Rectal smooth muscle tissue (tissue), 1 donor: ENCODE data around the gene PNP.
"Not testable (repeated sequence)": the region's sequence is repeated elsewhere in the genome, so short reads cannot be mapped to it uniquely, and the experiment has no call there.

Experiments
- H3K27ac ChIP-seq: one replicate; pipeline ENCODE4 v1.7.0; 2013; ENCODE audit warnings: low read depth, low read length, inconsistent platforms
- H3K27me3 ChIP-seq: one replicate; pipeline ENCODE4 v1.7.0; 2013; ENCODE audit warnings: low read length; ENCODE audit not compliant: control insufficient read depth, insufficient read depth
- H3K36me3 ChIP-seq: one replicate; pipeline ENCODE4 v1.7.0; 2013; ENCODE audit warnings: low read length; ENCODE audit not compliant: control insufficient read depth, insufficient read depth
- H3K4me1 ChIP-seq: one replicate; pipeline ENCODE4 v1.7.0; 2013; ENCODE audit warnings: low read length; ENCODE audit not compliant: control insufficient read depth, insufficient read depth
- H3K4me3 ChIP-seq: one replicate; pipeline ENCODE4 v1.7.0; 2013; ENCODE audit warnings: low read length
- H3K9ac ChIP-seq: one replicate; pipeline ENCODE4 v1.7.0; 2013; ENCODE audit warnings: low read length

Gene PNP

DNA sequence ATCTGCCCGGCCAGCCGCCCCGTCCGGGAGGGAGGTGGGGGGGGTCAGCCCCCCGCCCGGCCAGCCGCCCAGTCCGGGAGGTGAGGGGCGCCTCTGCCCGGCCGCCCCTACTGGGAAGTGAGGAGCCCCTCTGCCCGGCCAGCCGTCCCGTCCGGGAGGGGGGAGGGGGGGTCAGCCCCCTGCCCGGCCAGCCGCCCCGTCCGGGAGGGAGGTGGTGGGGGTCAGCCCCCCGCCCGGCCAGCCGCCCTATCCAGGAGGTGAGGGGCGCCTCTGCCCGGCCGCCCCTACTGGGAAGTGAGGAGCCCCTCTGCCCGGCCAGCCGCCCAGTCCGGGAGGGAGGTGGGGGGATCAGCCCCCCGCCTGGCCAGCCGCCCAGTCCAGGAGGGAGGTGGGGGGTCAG is 37.1 kb downstream of the PNP start:
- not testable (repeated sequence) for H3K4me3 ChIP-seq, H3K4me1 ChIP-seq, H3K36me3 ChIP-seq, H3K9ac ChIP-seq, H3K27ac ChIP-seq, H3K27me3 ChIP-seq

DNA sequence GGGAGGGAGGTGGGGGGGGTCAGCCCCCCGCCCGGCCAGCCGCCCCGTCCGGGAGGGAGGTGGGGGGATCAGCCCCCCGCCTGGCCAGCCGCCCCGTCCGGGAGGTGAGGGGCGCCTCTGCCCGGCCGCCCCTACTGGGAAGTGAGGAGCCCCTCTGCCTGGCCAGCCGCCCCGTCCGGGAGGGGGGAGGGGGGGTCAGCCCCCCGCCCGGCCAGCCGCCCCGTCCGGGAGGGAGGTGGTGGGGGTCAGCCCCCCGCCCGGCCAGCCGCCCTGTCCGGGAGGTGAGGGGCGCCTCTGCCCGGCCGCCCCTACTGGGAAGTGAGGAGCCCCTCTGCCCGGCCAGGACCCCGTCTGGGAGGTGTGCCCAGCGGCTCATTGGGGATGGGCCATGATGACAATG is 37.5 kb downstream of the PNP start:
- not testable (repeated sequence) for H3K36me3 ChIP-seq, H3K9ac ChIP-seq, H3K27me3 ChIP-seq, H3K27ac ChIP-seq, H3K4me1 ChIP-seq, H3K4me3 ChIP-seq

DNA sequence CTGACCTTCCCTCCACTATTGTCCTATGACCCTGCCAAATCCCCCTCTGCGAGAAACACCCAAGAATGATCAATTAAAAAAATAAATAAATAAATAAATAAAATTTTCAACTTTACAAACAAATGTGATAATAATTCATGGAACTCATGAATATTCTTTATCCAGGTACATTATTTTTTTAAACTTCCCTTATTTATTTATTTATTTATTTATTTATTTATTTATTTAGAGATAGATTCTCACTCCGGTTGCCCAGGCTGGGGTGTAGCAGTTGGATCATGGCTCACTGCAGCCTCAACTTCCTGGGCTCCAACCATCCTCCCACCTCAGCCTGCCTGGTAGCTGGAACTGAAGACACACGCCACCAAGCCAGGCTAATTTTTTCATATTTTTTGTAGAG is 38.3 kb downstream of the PNP start:
- H3K4me3 ChIP-seq, H3K36me3 ChIP-seq, H3K4me1 ChIP-seq, H3K27me3 ChIP-seq, H3K9ac ChIP-seq, H3K27ac ChIP-seq: not testable (repeated sequence)

DNA sequence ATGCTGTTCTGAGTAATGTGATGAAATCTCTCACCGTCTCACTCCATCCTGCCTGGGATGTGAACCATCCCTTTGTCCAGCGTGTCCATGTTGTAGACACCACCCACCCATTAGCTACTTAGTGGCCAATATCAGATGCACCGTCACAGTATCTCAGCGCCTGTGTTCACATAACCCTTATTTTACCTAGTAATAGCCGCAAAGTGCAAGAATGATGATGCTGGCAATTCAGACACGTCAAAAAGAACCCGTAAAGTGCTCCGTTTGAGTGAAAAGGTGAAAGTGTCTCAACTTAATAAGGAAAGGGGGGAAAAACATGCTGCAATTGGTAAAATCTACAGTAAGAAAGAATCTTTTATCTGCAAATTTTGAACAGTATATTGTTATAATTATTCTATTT is 39.2 kb downstream of the PNP start:
- H3K4me1 ChIP-seq = no peaks in the 10 kb centered on the region
- no peak overlapping the region for H3K9ac ChIP-seq
- H3K27ac ChIP-seq = no peak overlapping the region
- H3K36me3 ChIP-seq = no peaks in the 10 kb centered on the region
- H3K27me3 ChIP-seq = no peaks in the 10 kb centered on the region
- no peak overlapping the region for H3K4me3 ChIP-seq

DNA sequence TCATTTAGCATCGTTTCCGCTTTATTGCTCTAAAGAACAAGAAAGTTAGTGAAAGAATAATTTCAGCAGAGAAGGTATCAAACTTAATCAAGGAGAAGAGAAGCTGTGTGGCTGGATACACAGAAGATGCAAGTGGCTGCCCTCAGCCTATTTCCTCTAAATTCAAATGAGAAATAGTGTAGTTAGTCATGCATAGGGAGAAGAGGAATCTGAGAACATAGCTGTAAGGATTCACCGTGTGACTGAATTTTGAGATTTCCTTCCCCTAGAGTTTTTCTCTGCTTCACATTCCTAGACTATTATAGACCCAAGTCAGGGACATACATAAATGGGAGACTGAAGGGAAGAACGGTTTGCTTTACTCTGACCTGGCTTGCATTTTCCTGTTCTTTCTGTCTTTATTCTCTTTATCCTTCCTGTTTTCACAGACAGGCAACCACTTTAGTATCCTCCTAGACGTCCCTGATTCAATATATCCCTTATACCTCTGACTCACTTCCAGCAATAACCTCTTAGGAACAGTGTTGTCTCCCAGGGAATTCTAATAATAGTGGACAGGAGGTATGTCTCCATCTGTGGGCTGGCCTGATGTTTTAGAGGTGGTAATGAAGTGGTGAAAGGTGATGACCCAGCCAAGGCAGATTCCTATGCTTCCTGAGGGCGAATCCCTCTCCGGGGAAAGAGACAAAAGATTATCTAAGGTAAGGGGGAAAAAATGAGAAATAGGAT is 43.1 kb downstream of the PNP start:
- H3K9ac ChIP-seq = no peak overlapping the region
- H3K36me3 ChIP-seq = no peaks in the 10 kb centered on the region
- H3K4me1 ChIP-seq = no peaks in the 10 kb centered on the region
- H3K27me3 ChIP-seq = no peaks in the 10 kb centered on the region
- no peak overlapping the region for H3K4me3 ChIP-seq
- H3K27ac ChIP-seq = no peak overlapping the region

DNA sequence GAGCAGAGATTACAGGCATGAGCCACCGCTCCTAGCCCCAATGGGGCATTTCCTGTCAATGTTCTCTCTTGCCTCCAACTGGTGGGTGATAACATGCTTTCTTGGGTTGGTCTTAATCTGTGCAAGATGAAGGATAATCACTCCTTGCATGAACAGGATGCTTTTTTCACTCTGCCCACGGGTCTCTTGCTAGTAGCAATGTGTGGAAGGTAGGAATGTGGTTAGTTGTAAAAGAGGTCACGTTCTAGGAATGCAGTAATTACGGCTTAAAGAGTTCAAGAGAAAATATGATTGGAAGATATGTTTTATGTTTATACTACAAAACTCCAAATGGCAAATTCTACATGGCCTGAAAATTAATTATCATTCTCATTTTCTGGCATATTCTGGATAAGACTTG is 46.6 kb downstream of the PNP start:
- no peak overlapping the region for H3K27ac ChIP-seq
- H3K27me3 ChIP-seq = no peaks in the 10 kb centered on the region
- H3K36me3 ChIP-seq = no peaks in the 10 kb centered on the region
- H3K4me1 ChIP-seq = no peaks in the 10 kb centered on the region
- no peak overlapping the region for H3K9ac ChIP-seq
- no peak overlapping the region for H3K4me3 ChIP-seq

DNA sequence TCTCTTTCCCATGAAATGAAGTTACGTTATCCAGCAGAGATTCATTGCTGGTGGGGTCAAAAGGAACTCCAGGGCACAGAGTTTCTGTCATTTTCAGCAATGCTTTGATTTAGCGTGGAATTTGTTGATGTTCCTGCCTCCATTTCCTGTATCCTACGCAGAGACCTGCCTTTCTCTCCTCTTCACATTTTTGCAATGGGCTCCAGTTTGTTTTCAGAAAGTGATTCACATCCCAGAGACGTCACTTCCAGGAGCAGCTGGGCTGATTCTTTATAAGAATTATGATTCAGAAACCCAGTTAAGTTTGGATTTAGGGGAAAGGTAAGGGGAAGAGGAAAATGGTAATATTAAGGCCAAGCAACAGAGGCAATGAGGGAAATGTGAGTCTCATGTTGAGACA is 47.7 kb downstream of the PNP start:
- Histone ChIP-seq H3K36me3 (no peaks in the 10 kb centered on the region), H3K4me1 (no peaks in the 10 kb centered on the region), H3K27me3 (no peaks in the 10 kb centered on the region), H3K4me3 (no peak overlapping the region), H3K27ac (no peak overlapping the region), H3K9ac (no peak overlapping the region)

DNA sequence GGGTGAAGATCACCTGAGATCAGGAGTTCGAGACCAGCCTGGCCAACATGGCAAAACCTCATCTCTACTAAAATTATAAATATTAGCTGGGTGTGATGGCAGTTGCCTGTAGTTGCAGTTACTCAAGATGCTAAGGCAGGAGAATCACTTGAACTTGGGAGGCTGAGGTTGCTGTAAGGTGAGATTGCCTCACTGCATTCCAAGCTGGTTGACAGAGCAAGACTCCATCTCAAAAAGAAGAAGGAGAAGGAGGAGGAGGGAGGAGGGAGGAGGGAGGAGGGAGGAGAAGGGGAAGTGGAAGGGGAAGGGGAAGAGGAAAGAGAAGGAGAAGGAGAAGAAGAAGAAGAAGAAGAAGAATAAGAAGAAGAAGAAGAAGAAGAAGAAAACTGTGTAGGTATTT is 53.1 kb downstream of the PNP start:
- Histone ChIP-seq H3K4me3 (no peak overlapping the region), H3K9ac (no peak overlapping the region), H3K27ac (no peak overlapping the region), H3K36me3 (no peaks in the 10 kb centered on the region), H3K4me1 (no peaks in the 10 kb centered on the region), H3K27me3 (no peaks in the 10 kb centered on the region)

DNA sequence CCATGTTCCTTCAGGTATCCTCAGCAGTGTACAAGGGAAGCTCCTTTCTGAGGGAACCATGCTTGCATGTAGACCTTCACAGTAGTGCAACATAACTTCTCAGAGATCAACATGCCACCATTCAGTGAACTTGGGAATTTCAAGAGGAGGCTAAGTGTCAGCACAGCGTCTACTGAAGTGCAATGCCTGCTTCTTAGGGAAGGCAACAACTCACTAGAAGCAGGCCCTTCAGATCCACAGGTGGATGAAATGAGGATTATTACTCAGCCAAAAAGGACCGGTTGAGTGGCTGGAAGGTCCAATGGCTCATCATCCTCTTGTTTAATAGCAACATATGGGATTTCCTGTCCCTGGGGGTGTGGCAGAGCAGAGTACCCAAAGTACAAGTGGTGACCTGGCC is 54.8 kb downstream of the PNP start:
- Histone ChIP-seq H3K4me3 (no peak overlapping the region), H3K27ac (no peak overlapping the region), H3K27me3 (no peaks in the 10 kb centered on the region), H3K4me1 (no peaks in the 10 kb centered on the region), H3K36me3 (no peaks in the 10 kb centered on the region), H3K9ac (no peak overlapping the region)
